Measurements from ENCODE around the gene SKIC8. TPM values are rescaled to one million over a fixed set of nuclear protein-coding genes. Genes with fewer than 3 reads are reported as not detected.

The SKIC8 gene
- total RNA-seq, 4 donors from 2014 or later = 9.0 to 51.4 (median 44.1) TPM

GRCh38 chr15:78343276-78344060, 44.1 kb upstream of the SKIC8 start:
- peaks cover 68% of the 10 kb centered on the region for H3K27me3 ChIP-seq
- no peak for TF ChIP-seq POLR2A (IDR thresholded peaks at IDR 0.05)
- no peak for TF ChIP-seq EP300 (IDR thresholded peaks at IDR 0.05; ENCODE audit: low read depth)
- no peak for TF ChIP-seq POLR2AphosphoS5 (IDR thresholded peaks at IDR 0.05)
- TF ChIP-seq, protein P1, sequence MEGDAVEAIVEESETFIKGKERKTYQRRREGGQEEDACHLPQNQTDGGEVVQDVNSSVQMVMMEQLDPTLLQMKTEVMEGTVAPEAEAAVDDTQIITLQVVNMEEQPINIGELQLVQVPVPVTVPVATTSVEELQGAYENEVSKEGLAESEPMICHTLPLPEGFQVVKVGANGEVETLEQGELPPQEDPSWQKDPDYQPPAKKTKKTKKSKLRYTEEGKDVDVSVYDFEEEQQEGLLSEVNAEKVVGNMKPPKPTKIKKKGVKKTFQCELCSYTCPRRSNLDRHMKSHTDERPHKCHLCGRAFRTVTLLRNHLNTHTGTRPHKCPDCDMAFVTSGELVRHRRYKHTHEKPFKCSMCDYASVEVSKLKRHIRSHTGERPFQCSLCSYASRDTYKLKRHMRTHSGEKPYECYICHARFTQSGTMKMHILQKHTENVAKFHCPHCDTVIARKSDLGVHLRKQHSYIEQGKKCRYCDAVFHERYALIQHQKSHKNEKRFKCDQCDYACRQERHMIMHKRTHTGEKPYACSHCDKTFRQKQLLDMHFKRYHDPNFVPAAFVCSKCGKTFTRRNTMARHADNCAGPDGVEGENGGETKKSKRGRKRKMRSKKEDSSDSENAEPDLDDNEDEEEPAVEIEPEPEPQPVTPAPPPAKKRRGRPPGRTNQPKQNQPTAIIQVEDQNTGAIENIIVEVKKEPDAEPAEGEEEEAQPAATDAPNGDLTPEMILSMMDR (IDR thresholded peaks at IDR 0.05) = no peak
- in situ Hi-C loops (cut with MboI; ENCODE audit: low pct_ligation_motif_present in 1 of 4, low pct_unique_long_range_greater_than_20kb in 1 of 4, low sequenced_read_pairs in 3 of 4) (no loop called here), intact Hi-C loops (cut with DNase I; ENCODE audit: low total_unique reads) (no loop called here)
- no peaks in the 10 kb centered on the region for H3K9me3 ChIP-seq
- H3K4me1 ChIP-seq = peaks cover 0 to 18% (median 8%) of the 10 kb centered on the region in 4 donors
- DNase-seq = no peak
- WGBS, 2 donors (ENCODE audit: low coverage in 1 of 2) = 76 to 89% methylated on average over 6 to 12 of the region's 12 CpGs
- no peak overlapping the region for H3K27ac ChIP-seq
- H3K4me3 ChIP-seq = no peak overlapping the region
- H3K36me3 ChIP-seq = no peaks in the 10 kb centered on the region

DNA sequence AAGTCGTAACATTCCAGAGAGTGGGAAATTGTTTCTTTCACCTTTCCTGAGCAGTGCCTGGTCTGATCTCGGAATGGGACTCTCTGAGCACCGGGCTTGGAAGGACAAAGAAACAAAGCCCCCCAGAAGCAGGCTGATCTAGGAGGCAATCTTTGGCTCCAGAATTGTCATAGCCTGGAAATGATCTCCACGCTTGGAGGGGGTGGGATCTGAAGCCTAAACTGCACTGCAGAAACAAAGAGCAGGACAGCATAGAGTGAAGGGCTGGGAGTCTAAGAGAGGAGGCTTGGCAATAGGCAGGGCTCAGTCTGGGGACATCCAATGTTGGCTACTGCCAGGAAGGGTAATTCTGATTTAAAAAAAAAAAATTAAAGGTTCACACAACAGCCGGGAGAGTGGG, 42.6 kb upstream of the SKIC8 start:
- no peak for TF ChIP-seq EP300 (IDR thresholded peaks at IDR 0.05; ENCODE audit: low read depth)
- TF ChIP-seq, protein P1 (IDR thresholded peaks at IDR 0.05) = no peak
- no peak for TF ChIP-seq POLR2A (IDR thresholded peaks at IDR 0.05)
- TF ChIP-seq POLR2AphosphoS5 (IDR thresholded peaks at IDR 0.05) = no peak
- peaks cover 78% of the 10 kb centered on the region for H3K27me3 ChIP-seq

GRCh38 chr15:78341057-78341987, 41.9 kb upstream of the SKIC8 start:
- H3K4me1 ChIP-seq = peaks cover 0 to 18% (median 8%) of the 10 kb centered on the region in 4 donors
- H3K4me3 ChIP-seq = peak overlapping the region in 1 of 4 donors; percentile 4
- peaks cover 78% of the 10 kb centered on the region for H3K27me3 ChIP-seq
- TF ChIP-seq, protein P1 (IDR thresholded peaks at IDR 0.05) = no peak
- TF ChIP-seq POLR2AphosphoS5 (IDR thresholded peaks at IDR 0.05) (no peak), POLR2A (IDR thresholded peaks at IDR 0.05) (no peak), EP300 (IDR thresholded peaks at IDR 0.05; ENCODE audit: low read depth) (no peak)
- in situ Hi-C loops (cut with MboI; ENCODE audit: low pct_ligation_motif_present in 1 of 4, low pct_unique_long_range_greater_than_20kb in 1 of 4, low sequenced_read_pairs in 3 of 4) (no loop called here), intact Hi-C loops (cut with DNase I; ENCODE audit: low total_unique reads) (no loop called here)
- no peaks in the 10 kb centered on the region for H3K36me3 ChIP-seq
- 11 to 14% methylated on average over 11 to 51 of the region's 53 CpGs for WGBS, 2 donors (ENCODE audit: low coverage in 1 of 2)
- H3K27ac ChIP-seq = no peak overlapping the region
- H3K9me3 ChIP-seq = no peaks in the 10 kb centered on the region
- DNase-seq = no peak

More for the DNA sequence above, 42.6 kb upstream of the SKIC8 start:
- no peak overlapping the region for H3K27ac ChIP-seq
- WGBS, 2 donors (ENCODE audit: low coverage in 1 of 2) = 64 to 67% methylated on average over 5 of the region's 5 CpGs
- H3K4me3 ChIP-seq = no peak overlapping the region
- H3K4me1 ChIP-seq = peaks cover 0 to 18% (median 8%) of the 10 kb centered on the region in 4 donors
- H3K9me3 ChIP-seq = no peaks in the 10 kb centered on the region
- H3K36me3 ChIP-seq = no peaks in the 10 kb centered on the region
- in situ Hi-C loops (cut with MboI; ENCODE audit: low pct_ligation_motif_present in 1 of 4, low pct_unique_long_range_greater_than_20kb in 1 of 4, low sequenced_read_pairs in 3 of 4) (no loop called here), intact Hi-C loops (cut with DNase I; ENCODE audit: low total_unique reads) (no loop called here)
- DNase-seq = no peak
